GM12865 (cell line): ENCODE data around the gene EXOC6.

Source experiments
- DNase-seq: peaks from one replicate; pipeline ENCODE4 v3.0.0; 2010; ENCODE audit warnings: low read depth
- H3K4me3 ChIP-seq: 2 replicates; pipeline ENCODE4 v1.5.1; 2011; ENCODE audit warnings: mild to moderate bottlenecking, low read depth, low read length, control low read depth
- TF ChIP-seq, protein P1 (sequence below): IDR thresholded peaks from 2 replicates; pipeline ENCODE4 v1.5.1; 2011; ENCODE audit warnings: low read length, control low read depth, low read depth, inconsistent platforms; ENCODE audit not compliant: insufficient read depth; ENCODE audit errors: missing control alignments

The EXOC6 gene

DNA sequence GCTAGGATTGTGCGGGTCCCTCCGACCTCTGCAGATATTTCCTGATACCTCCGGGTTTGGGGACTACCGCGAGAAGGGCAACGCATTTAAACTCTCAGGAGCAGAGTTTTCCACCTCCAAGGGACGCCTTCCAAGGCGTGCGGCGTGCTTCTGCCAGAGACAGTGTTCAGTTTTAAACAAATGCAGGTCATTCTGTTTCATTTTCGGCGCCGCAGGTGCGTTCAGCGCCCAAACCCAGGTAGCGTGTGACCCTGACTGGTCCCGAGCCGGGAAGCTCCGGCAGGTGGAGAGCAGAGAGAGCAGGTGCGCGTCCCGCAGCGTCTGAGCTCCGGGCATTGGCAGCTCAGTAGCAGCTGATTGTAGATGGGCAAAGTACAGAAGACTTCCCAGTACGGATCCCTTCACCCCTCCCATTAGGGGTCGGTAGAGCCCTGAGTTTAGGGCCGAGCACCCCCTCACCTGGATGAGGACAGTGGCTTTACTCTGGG, 223.9 kb downstream of the EXOC6 start:
- no peak overlapping the region for H3K4me3 ChIP-seq
- no peak for DNase-seq
- TF ChIP-seq, protein P1, sequence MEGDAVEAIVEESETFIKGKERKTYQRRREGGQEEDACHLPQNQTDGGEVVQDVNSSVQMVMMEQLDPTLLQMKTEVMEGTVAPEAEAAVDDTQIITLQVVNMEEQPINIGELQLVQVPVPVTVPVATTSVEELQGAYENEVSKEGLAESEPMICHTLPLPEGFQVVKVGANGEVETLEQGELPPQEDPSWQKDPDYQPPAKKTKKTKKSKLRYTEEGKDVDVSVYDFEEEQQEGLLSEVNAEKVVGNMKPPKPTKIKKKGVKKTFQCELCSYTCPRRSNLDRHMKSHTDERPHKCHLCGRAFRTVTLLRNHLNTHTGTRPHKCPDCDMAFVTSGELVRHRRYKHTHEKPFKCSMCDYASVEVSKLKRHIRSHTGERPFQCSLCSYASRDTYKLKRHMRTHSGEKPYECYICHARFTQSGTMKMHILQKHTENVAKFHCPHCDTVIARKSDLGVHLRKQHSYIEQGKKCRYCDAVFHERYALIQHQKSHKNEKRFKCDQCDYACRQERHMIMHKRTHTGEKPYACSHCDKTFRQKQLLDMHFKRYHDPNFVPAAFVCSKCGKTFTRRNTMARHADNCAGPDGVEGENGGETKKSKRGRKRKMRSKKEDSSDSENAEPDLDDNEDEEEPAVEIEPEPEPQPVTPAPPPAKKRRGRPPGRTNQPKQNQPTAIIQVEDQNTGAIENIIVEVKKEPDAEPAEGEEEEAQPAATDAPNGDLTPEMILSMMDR: no peak

DNA sequence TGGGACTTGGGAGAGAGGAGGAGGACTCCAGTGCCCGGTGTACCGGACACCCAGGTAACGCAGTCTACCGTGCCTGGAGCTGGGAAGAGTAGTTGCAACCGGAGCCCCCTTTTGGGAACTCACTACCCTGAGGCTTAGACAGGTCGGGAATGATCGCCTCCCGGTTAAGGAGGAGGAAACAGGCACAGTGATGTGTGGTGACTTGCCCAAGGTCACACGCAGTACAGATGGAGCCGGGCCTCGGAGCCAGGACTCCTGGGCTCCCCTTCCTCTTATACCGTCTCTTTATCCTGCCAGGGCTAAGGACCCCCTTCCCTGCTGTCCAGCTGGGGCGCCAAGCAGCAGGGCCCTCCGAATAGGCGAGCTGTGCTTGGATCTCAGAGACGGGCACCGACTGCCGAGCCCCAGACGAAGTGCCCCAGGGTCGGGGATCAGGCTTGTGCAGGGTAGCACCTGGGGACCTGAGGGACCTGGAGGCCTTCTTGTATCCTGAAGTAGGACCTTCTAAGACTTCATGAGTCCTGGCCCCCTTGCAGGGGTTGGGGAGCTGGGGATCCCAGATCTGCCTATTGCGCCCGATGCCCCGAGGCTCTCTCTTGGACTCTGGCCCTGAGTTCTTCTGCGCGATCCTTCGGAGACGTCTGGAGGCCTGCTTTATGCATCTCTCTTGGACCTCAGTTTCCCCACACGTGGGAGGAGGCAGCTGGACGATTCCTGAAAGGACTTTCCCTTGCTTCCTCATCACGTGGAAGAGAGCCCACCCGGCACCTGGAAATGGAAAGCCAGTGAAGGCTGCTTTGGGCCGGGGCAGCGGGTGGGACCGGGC, 224.6 kb downstream of the EXOC6 start:
- no peak for DNase-seq
- TF ChIP-seq, protein P1: no peak
- H3K4me3 ChIP-seq: no peak overlapping the region

DNA sequence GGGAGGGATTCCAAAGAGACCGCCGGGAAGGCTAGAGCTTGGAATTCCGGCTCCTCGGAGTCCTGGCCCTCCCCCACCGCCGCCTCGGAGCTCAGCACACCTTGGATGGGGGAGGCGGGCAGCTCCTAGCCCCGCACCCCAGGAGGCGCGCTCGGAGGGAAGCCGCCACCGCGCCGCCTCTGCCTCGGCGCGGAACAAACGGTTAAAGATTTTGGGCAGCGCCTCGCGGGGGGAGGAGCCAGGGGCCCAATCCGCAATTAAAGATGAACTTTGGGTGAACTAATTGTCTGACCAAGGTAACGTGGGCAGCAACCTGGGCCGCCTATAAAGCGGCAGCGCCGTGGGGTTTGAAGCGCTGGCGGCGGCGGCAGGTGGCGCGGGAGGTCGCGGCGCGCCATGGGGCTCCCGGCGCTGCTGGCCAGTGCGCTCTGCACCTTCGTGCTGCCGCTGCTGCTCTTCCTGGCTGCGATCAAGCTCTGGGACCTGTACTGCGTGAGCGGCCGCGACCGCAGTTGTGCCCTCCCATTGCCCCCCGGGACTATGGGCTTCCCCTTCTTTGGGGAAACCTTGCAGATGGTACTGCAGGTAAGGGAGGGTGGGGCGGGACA, 225.3 kb downstream of the EXOC6 start, which contains the start of gene CYP26A1:
CYP26A1 (plus strand) TSS at position 355 of the 608 bp plus-strand sequence; CDS start at position 397, 42 bp downstream.
- no peak within 1 kb of the TSS for H3K4me3 ChIP-seq
- TF ChIP-seq, protein P1: no peak
- DNase-seq: no peak

- no peak for DNase-seq
- H3K4me3 ChIP-seq: no peak overlapping the region
- TF ChIP-seq, protein P1: no peak
Measured at GRCh38 chr10:93074147-93074596, 225.9 kb downstream of the EXOC6 start.

- TF ChIP-seq, protein P1: no peak
- H3K4me3 ChIP-seq: no peak overlapping the region
- DNase-seq: no peak
Measured at GRCh38 chr10:93074597-93075368, 226.5 kb downstream of the EXOC6 start.

- H3K4me3 ChIP-seq: no peak overlapping the region
- TF ChIP-seq, protein P1: no peak
Measured at GRCh38 chr10:93075369-93076221, 227.3 kb downstream of the EXOC6 start.

More at GRCh38 chr10:93075369-93076221, 227.3 kb downstream of the EXOC6 start:
- DNase-seq: peak; percentile 68
